ENCODE data around the gene MRTFB. TPM values are rescaled to one million over a fixed set of nuclear protein-coding genes. Genes with fewer than 3 reads are reported as not detected.

Gene MRTFB
- total and polyA plus RNA-seq, 2 of the 13 experiments (the other 11 are each of a cell fraction or from before 2014, with no cell fraction given) = 11.4 to 14.0 TPM

- TF ChIP-seq, protein P1, sequence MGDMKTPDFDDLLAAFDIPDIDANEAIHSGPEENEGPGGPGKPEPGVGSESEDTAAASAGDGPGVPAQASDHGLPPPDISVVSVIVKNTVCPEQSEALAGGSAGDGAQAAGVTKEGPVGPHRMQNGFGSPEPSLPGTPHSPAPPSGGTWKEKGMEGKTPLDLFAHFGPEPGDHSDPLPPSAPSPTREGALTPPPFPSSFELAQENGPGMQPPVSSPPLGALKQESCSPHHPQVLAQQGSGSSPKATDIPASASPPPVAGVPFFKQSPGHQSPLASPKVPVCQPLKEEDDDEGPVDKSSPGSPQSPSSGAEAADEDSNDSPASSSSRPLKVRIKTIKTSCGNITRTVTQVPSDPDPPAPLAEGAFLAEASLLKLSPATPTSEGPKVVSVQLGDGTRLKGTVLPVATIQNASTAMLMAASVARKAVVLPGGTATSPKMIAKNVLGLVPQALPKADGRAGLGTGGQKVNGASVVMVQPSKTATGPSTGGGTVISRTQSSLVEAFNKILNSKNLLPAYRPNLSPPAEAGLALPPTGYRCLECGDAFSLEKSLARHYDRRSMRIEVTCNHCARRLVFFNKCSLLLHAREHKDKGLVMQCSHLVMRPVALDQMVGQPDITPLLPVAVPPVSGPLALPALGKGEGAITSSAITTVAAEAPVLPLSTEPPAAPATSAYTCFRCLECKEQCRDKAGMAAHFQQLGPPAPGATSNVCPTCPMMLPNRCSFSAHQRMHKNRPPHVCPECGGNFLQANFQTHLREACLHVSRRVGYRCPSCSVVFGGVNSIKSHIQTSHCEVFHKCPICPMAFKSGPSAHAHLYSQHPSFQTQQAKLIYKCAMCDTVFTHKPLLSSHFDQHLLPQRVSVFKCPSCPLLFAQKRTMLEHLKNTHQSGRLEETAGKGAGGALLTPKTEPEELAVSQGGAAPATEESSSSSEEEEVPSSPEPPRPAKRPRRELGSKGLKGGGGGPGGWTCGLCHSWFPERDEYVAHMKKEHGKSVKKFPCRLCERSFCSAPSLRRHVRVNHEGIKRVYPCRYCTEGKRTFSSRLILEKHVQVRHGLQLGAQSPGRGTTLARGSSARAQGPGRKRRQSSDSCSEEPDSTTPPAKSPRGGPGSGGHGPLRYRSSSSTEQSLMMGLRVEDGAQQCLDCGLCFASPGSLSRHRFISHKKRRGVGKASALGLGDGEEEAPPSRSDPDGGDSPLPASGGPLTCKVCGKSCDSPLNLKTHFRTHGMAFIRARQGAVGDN (CRISPR knock-in tag; IDR thresholded peaks at IDR 0.05) = peak; percentile 60
- 0 out of 2 replicates have a peak, but pooled peaks have one; percentile 30 for TF ChIP-seq ZNF430 (CRISPR knock-in tag; IDR thresholded peaks at IDR 0.05)
- no peak for TF ChIP-seq KDM3A (CRISPR knock-in tag; IDR thresholded peaks at IDR 0.05; ENCODE audit: low read depth)
- TF ChIP-seq ZNF414 (CRISPR knock-in tag; IDR thresholded peaks at IDR 0.05) = no peak
- TF ChIP-seq GZF1 (CRISPR knock-in tag; IDR thresholded peaks at IDR 0.05) = peak; percentile 43; the same call in 1 of the 2 replicates
- TF ChIP-seq PCBP1 (IDR thresholded peaks at IDR 0.05; ENCODE audit: borderline replicate concordance, low read depth, low read length) = 0 out of 2 replicates have a peak, but pooled peaks have one; percentile 60
- 0 out of 2 replicates have a peak, but pooled peaks have one; percentile 23 for TF ChIP-seq ZNF253 (CRISPR knock-in tag; IDR thresholded peaks at IDR 0.05; ENCODE audit: borderline replicate concordance)
- 0 out of 4 replicates have a peak, but pooled peaks of 1 of the 2 experiments have one; percentile 34 for TF ChIP-seq KLF16 (CRISPR knock-in tag; IDR thresholded peaks at IDR 0.05)
- TF ChIP-seq, protein P2, sequence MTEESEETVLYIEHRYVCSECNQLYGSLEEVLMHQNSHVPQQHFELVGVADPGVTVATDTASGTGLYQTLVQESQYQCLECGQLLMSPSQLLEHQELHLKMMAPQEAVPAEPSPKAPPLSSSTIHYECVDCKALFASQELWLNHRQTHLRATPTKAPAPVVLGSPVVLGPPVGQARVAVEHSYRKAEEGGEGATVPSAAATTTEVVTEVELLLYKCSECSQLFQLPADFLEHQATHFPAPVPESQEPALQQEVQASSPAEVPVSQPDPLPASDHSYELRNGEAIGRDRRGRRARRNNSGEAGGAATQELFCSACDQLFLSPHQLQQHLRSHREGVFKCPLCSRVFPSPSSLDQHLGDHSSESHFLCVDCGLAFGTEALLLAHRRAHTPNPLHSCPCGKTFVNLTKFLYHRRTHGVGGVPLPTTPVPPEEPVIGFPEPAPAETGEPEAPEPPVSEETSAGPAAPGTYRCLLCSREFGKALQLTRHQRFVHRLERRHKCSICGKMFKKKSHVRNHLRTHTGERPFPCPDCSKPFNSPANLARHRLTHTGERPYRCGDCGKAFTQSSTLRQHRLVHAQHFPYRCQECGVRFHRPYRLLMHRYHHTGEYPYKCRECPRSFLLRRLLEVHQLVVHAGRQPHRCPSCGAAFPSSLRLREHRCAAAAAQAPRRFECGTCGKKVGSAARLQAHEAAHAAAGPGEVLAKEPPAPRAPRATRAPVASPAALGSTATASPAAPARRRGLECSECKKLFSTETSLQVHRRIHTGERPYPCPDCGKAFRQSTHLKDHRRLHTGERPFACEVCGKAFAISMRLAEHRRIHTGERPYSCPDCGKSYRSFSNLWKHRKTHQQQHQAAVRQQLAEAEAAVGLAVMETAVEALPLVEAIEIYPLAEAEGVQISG (CRISPR knock-in tag; IDR thresholded peaks at IDR 0.05) = 0 out of 2 replicates have a peak, but pooled peaks have one; percentile 16
- TF ChIP-seq TBX2 (CRISPR knock-in tag; IDR thresholded peaks at IDR 0.05; ENCODE audit: borderline replicate concordance) = 0 out of 2 replicates have a peak, but pooled peaks have one; percentile 31
- TF ChIP-seq ZMYM3 (CRISPR knock-in tag; IDR thresholded peaks at IDR 0.05) = 0 out of 2 replicates have a peak, but pooled peaks have one; percentile 21
- 0 out of 2 replicates have a peak, but pooled peaks have one; percentile 39 for TF ChIP-seq ZNF224 (CRISPR knock-in tag; IDR thresholded peaks at IDR 0.05)
- no peak for TF ChIP-seq TCF7L2 (IDR thresholded peaks at IDR 0.05; ENCODE audit: low read depth, low read length)
- no peak for TF ChIP-seq KLF12 (CRISPR knock-in tag; IDR thresholded peaks at IDR 0.05; ENCODE audit: borderline replicate concordance)
- TF ChIP-seq ZNF296 (CRISPR knock-in tag; conservative IDR thresholded peaks at IDR 0.05) = no peak
- TF ChIP-seq ZFP36L2 (CRISPR knock-in tag; IDR thresholded peaks at IDR 0.05) = no peak
- TF ChIP-seq RXRB (CRISPR knock-in tag; IDR thresholded peaks at IDR 0.05; ENCODE audit: borderline replicate concordance) = no peak
- 0 out of 2 replicates have a peak, but pooled peaks have one; percentile 53 for TF ChIP-seq SIN3A (IDR thresholded peaks at IDR 0.05; ENCODE audit: borderline replicate concordance, low read depth, low read length)
- TF ChIP-seq, protein P3, sequence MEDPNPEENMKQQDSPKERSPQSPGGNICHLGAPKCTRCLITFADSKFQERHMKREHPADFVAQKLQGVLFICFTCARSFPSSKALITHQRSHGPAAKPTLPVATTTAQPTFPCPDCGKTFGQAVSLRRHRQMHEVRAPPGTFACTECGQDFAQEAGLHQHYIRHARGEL (CRISPR knock-in tag; IDR thresholded peaks at IDR 0.05) = 0 out of 2 replicates have a peak, but pooled peaks have one; percentile 47
- TF ChIP-seq ZSCAN25 (CRISPR knock-in tag; IDR thresholded peaks at IDR 0.05) = 0 out of 2 replicates have a peak, but pooled peaks have one; percentile 7
- TF ChIP-seq ELF1 (CRISPR knock-in tag; IDR thresholded peaks at IDR 0.05) = no peak
These were observed 232.7 kb downstream of the MRTFB start (continued) for GRCh38 chr16:14303639-14304394.

Data from HepG2 (cell line).